ENCODE results near the gene SLC2A9. TPM values are rescaled to one million over a fixed set of nuclear protein-coding genes. Genes with fewer than 3 reads are reported as not detected.

The SLC2A9 gene
- total and polyA plus RNA-seq, 2 of the 13 experiments (the other 11 are each of a cell fraction or from before 2014, with no cell fraction given), result 36.2 to 42.3 TPM

- TF ChIP-seq FIP1L1 (IDR thresholded peaks at IDR 0.05; ENCODE audit: borderline replicate concordance, insufficient read depth, low read depth, low read length) (no peak), ZSCAN9 (CRISPR knock-in tag; IDR thresholded peaks at IDR 0.05; ENCODE audit: borderline replicate concordance) (no peak; the same call in 1 of the 2 replicates), ZNF83 (CRISPR knock-in tag; IDR thresholded peaks at IDR 0.05; ENCODE audit: borderline replicate concordance) (no peak), AHR (CRISPR knock-in tag; IDR thresholded peaks at IDR 0.05) (no peak), ZBTB8A (CRISPR knock-in tag; IDR thresholded peaks at IDR 0.05; ENCODE audit: borderline replicate concordance, low read depth) (no peak), GATAD1 (CRISPR knock-in tag; IDR thresholded peaks at IDR 0.05) (0 out of 2 replicates have a peak, but pooled peaks have one; percentile 40), PAX8 (CRISPR knock-in tag; IDR thresholded peaks at IDR 0.05; ENCODE audit: borderline replicate concordance) (no peak), ZNF382 (CRISPR knock-in tag; IDR thresholded peaks at IDR 0.05; ENCODE audit: borderline replicate concordance) (no peak), ZFP82 (CRISPR knock-in tag; IDR thresholded peaks at IDR 0.05; ENCODE audit: borderline replicate concordance) (peak; percentile 21; the same call in 1 of the 2 replicates), CCAR2 (optimal IDR thresholded peaks at IDR 0.05; ENCODE audit: low read depth, low read length) (no peak), ZNF441 (CRISPR knock-in tag; IDR thresholded peaks at IDR 0.05; ENCODE audit: borderline replicate concordance) (0 out of 2 replicates have a peak, but pooled peaks have one; percentile 51), ZNF574 (CRISPR knock-in tag; IDR thresholded peaks at IDR 0.05) (peak; percentile 62), ZNF251 (CRISPR knock-in tag; IDR thresholded peaks at IDR 0.05) (no peak), MBNL3 (CRISPR knock-in tag; conservative IDR thresholded peaks at IDR 0.05) (no peak), ESRRA (CRISPR knock-in tag; IDR thresholded peaks at IDR 0.05; ENCODE audit: low read depth) (no peak), NFE2L1 (CRISPR knock-in tag; IDR thresholded peaks at IDR 0.05; ENCODE audit: borderline replicate concordance) (no peak), RORA (CRISPR knock-in tag; IDR thresholded peaks at IDR 0.05) (no peak), DBP (CRISPR knock-in tag; IDR thresholded peaks at IDR 0.05; ENCODE audit: not compliant biosample characterization) (no peak), CHD4 (IDR thresholded peaks at IDR 0.05; ENCODE audit: borderline replicate concordance, low read length) (no peak), IKZF4 (CRISPR knock-in tag; IDR thresholded peaks at IDR 0.05; ENCODE audit: borderline replicate concordance, low read depth, not compliant biosample characterization) (no peak), GPN1 (CRISPR knock-in tag; IDR thresholded peaks at IDR 0.05; ENCODE audit: borderline replicate concordance) (no peak), ZNF180 (CRISPR knock-in tag; IDR thresholded peaks at IDR 0.05; ENCODE audit: borderline replicate concordance, low read depth) (no peak), GLMP (CRISPR knock-in tag; IDR thresholded peaks at IDR 0.05; ENCODE audit: borderline replicate concordance) (no peak), ZFX (CRISPR knock-in tag; IDR thresholded peaks at IDR 0.05; ENCODE audit: low read depth) (peak; percentile 79), PAWR (CRISPR knock-in tag; IDR thresholded peaks at IDR 0.05; ENCODE audit: borderline replicate concordance) (no peak)
Observed at GRCh38 chr4:10020871-10021652, at the start of gene SLC2A9 (continued).

Data from HepG2 (cell line).